HG03196 (cell line): ENCODE data around the gene MSANTD7.
A peak's percentile ranks its signal among the peaks of the same experiment; 100 is the strongest.
"Not testable (repeated sequence)": the region's sequence is repeated elsewhere in the genome, so short reads cannot be mapped to it uniquely, and the experiment has no call there.

Experiments used
- ATAC-seq: cut with Tn5 transposase; IDR thresholded peaks from one replicate; pipeline ENCODE4 v1.9.1; 2021; ENCODE audit not compliant: unreplicated experiment

Gene MSANTD7

GRCh38 chr10:14837757-14838581 is at the start of gene MSANTD7, which contains the start of the genes CDNF and HSPA14:
Gene MSANTD7, plus strand, starts transcription at chr10:14838306. Its CDS starts 3,979 bp downstream, at chr10:14842285.
Gene CDNF, minus strand, starts transcription at chr10:14838037. Its CDS starts 91 bp downstream, at chr10:14837946.
Gene HSPA14, plus strand, starts transcription at chr10:14838306. Its CDS starts 97 bp downstream, at chr10:14838403.
- ATAC-seq: peak; percentile 89

- ATAC-seq: no peak
Measured at GRCh38 chr10:14798636-14799035, 39.5 kb upstream of the MSANTD7 start.

- no peak for ATAC-seq
Measured at GRCh38 chr10:14800397-14800796, 37.7 kb upstream of the MSANTD7 start.

- no peak for ATAC-seq
Measured at GRCh38 chr10:14801723-14802122, 36.4 kb upstream of the MSANTD7 start.

- ATAC-seq: no peak
Measured at GRCh38 chr10:14803827-14804226, 34.3 kb upstream of the MSANTD7 start.

- no peak for ATAC-seq
Measured at GRCh38 chr10:14806318-14806717, 31.8 kb upstream of the MSANTD7 start.

GRCh38 chr10:14810969-14811953 is 26.8 kb upstream of the MSANTD7 start:
- no peak for ATAC-seq

- ATAC-seq: no peak
Measured at GRCh38 chr10:14812271-14812670, 25.8 kb upstream of the MSANTD7 start.

- ATAC-seq: no peak
Measured at GRCh38 chr10:14815681-14816080, 22.4 kb upstream of the MSANTD7 start.

- not testable (repeated sequence) for ATAC-seq
Measured at GRCh38 chr10:14816717-14817116, 21.4 kb upstream of the MSANTD7 start.

GRCh38 chr10:14820010-14820774 is 17.9 kb upstream of the MSANTD7 start:
- ATAC-seq: no peak

- ATAC-seq: no peak
Measured at GRCh38 chr10:14820775-14821154, 17.3 kb upstream of the MSANTD7 start.

GRCh38 chr10:14821635-14822375 is 16.3 kb upstream of the MSANTD7 start:
- ATAC-seq: no peak

- no peak for ATAC-seq
Measured at GRCh38 chr10:14822879-14823755, 15.0 kb upstream of the MSANTD7 start.

GRCh38 chr10:14823966-14824365 is 14.1 kb upstream of the MSANTD7 start:
- no peak for ATAC-seq

GRCh38 chr10:14826076-14826829 is 11.9 kb upstream of the MSANTD7 start:
- ATAC-seq: no peak

GRCh38 chr10:14833106-14833505 is 5.0 kb upstream of the MSANTD7 start:
- no peak for ATAC-seq

- no peak for ATAC-seq
Measured at GRCh38 chr10:14836208-14836607, 1.9 kb upstream of the MSANTD7 start.
